HG03103 (cell line): Measurements from ENCODE around the gene ADAMTS2.

Experiments used
- ATAC-seq: cut with Tn5 transposase; IDR thresholded peaks from one replicate; pipeline ENCODE4 v1.9.1; 2021; ENCODE audit warnings: low read depth; ENCODE audit not compliant: unreplicated experiment

The ADAMTS2 gene

GRCh38 chr5:179345183-179345432 lies 153 bp downstream of the ADAMTS2 start:
- ATAC-seq, result no peak

DNA sequence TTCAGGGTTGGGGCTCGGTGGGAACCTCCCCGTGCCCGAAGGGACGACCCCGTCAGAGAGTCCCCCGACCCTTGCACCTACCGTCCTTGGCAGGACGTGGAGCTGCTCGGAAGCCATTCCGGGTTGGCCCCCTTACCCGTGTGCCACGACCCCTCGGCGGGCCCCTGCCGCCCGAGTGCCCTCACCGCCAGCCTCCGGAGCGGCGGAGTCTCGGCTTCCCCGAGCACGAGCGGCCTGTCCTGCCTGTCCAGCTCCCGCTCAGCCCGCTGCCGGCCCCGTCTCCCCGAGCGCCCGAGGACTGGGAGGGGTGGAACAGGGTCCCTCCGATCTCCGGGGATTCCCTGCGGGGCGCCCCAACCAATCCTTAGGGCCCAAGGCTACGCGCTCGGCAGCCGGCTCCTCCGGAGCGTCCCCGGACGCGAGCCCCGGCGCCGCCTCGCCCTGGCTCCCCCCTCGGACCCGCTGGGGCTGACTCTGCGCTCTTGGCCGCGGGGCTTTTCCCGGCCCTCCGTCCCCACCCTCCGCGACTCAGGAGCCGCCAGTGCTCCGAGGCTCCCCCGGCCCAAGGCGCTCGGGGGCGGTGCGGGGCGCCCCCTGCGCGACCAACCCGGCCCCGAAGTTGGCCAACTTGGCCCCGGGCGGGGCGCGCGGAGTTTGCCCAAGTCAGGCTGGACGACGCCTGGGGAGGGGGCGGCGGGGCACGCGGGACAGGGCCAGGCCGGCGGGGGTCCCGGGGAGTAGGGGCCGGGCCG lies 654 bp downstream of the ADAMTS2 start:
- ATAC-seq, result no peak

- ATAC-seq, result no peak
These were observed 1.4 kb downstream of the ADAMTS2 start for GRCh38 chr5:179343719-179344430.

DNA sequence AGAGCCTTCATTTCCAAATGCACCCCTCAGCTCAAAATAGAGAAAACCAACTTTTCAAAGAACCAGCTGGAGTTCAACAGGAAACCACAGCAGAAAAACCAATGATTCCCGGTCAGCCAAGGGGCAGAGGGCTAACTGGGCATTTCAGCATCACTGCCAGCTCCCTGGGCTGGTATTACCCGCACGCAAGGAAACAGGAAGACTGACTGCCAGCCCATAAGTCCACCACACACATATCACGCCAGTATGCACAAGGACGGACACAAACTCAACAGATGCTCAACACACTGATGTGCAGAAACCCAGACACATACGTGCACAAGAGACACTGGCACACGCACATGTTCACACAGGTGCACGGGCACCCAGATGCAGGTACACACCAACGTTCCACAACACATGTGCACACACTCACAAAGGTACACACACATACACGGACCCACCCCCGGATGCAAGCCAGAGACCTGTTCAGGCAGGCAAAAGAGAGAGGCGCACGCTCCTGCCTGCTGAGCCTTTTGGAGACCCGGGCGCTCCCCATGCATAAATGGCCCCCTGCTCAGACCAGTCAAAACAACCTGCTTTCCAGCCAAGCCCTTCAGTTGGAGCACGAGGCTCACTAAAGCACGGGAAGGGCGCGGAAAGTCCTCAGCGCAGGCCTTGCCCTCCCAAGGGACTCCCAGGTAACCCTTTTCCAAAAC lies 2.1 kb downstream of the ADAMTS2 start:
- ATAC-seq, result no peak

GRCh38 chr5:179342577-179342976 lies 2.7 kb downstream of the ADAMTS2 start:
- ATAC-seq, result no peak

DNA sequence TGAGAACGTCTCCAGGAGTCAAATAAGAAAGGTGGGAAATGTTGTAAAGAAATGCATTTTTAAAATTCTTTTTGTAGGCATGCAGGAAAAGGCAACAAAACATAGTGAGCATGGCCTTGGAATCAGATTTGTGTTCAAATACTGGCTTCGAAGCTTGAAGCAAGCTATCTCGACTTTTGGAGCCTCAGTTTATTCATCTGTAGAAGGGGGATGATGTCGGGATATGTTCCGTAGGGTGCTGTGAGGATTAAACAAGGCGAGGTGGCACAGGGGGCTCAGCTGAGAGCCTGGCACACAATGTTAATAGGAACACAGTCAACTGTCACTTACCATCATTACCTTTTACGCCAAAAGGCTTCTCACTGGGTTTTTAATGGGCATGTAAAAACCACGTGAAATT lies 4.8 kb downstream of the ADAMTS2 start:
- ATAC-seq, result no peak

DNA sequence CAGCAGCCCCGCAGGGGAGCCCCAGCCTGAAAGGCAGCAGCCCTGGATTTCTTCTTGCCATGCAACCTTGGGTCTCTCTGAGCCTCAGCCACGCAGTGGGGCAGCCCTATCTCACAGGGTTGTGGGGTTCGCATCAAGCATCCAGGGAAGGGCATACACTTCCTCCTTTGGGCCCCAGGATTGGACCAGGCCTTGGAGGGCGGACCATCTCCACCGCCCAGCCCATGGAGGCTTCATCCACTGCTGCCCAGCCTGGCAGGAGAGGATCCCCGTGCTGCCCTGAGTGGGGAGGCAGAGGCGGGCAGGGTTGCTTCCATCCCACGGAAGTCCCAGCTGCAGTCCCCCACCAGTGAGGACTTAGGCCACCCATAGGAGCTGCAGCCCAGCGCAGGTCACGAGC lies 5.3 kb downstream of the ADAMTS2 start:
- ATAC-seq, result no peak

- ATAC-seq, result no peak
These were observed 6.2 kb downstream of the ADAMTS2 start for GRCh38 chr5:179339081-179339480.

GRCh38 chr5:179337796-179338676 lies 7.2 kb downstream of the ADAMTS2 start:
- ATAC-seq, result no peak

DNA sequence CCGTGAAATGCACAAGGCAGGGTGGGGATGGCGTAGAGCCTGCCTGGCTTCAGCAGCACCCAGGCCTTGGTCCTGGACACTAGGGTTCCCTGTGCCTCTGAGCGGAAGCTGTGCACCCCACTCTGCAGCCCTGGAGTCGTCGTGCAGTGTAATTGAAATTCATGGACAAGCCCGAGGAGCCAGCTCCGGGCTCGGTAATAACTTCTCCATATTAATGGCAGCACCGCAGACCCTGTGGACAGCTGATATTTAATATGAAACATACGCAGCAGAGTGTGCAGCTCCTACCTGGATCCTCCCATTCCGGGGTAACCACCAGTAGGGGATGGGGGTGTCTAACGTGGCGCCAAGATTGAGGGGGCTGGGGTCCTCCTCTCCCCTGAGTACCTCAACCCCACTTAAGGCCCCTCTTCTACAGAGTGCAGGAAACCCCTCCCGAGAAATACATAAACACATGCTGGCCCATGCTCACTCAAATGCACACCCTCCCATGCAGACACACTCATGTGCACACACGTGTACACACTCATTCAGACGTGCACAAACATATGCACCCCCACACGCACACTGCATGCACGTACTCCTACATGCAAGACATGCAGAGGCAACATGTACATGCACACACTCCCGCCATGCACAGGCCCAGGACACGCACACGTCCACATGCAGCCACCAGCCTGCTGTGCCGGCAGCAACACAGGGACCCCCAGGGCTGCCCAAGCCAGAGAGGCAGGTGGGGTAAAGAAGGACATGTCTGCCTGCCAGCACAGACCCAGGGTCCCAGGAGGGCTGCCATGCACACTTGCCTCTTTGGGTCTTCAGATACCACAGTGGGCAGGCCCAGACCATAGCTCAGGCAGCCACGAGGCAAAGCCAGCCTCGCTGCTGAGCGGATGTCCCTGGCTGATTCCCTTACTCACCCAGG lies 8.1 kb downstream of the ADAMTS2 start:
- ATAC-seq, result no peak

GRCh38 chr5:179336126-179336870 lies 9.0 kb downstream of the ADAMTS2 start:
- no peak for ATAC-seq

DNA sequence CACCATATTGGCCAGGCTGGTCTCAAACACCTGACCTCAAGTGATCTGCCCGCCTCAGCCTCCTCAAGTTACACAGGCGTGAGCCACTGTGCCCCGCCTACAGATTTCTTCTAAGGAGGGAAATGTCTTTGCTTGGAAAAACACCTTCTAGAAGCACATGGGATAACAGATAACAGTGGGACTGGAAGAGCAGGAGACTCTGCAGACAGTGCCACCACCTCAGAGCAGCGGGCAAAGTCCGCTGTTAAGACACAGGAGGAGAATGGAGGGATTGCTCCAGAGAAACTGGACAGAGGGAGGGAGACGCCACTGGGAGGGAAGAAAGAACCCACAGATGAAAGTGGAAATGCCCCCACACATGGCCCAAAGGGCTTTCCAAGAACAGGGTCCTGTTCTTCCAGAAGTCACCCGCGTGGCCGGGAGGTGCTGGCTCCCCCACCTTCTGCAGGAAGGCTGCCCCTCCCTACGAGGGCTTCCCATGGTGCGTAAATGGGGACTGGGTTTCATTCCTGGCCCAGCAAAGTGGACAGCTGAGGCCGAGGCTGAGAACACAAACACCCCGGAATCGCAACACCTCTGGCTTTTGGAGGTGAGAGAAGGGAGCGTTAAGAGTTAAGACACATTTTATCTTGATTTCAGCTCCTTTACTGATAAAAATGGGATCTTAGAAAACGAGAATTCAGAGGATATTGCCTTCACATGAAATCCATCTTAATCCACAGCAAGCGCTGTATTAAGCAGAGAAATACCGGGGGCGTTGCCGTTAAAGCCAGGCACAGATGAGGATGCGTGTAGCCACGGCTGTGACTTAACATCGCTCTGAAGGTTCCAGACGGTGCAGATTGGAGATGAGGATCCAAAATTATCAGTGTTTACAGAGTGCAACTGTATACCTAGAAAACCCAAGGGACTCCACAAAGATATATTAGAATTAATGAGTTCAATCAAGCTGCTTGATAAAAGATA lies 11.2 kb downstream of the ADAMTS2 start:
- no peak for ATAC-seq

DNA sequence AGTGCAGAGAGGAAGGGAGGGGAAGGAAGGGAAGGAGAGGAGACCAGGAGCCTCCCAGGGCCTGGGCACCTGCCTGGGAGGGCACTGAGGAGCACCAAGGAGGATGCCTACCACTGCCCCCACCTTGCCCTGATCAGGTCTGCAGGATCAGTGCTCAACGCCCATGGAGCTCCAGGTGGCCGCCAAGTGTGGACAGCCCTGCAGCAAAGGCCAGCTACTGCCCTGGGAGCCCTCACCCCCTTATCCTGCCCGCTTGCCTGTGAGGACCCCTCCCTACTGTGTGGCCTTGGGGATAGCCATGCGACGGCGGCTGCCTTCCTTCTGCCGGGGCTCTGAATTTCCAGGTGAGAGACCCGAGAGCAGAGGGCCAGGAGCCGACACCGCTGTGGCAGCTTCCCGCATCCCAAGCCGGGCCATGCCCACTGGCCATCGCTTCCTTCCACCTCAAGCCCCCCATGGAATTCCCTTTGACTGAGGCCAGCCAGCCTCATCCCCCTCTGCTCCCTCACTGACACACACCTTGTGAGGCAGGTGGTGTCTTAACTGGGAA lies 12.4 kb downstream of the ADAMTS2 start:
- ATAC-seq, result no peak

GRCh38 chr5:179331591-179332375 lies 13.5 kb downstream of the ADAMTS2 start:
- ATAC-seq, result no peak

- ATAC-seq, result no peak
These were observed 14.9 kb downstream of the ADAMTS2 start for GRCh38 chr5:179330186-179330900.

DNA sequence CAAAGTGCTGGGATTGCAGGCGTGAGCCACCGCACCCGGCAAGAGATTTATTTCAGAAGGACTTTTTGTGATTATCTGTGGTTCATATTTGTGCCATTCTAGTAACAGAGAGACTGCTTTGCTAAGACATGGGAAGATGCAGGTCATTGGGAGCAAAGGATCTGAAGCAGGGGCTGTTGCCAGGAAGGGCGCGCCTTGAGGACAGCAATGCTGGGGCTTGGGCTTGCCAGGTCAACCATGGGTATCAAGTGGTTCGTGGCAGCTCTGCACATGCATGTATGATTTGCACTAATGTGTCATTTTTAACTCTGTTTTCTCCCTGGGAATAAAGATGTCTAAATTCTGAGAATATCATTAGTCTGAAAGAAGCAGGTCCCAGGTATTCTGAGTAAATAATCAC lies 17.0 kb downstream of the ADAMTS2 start:
- ATAC-seq, result no peak
